ENCODE measurements around the gene ORAI3. TPM values are rescaled to one million over a fixed set of nuclear protein-coding genes. Genes with fewer than 3 reads are reported as not detected.
A peak's percentile ranks its signal among the peaks of the same experiment; 100 is the strongest.

The ORAI3 gene
- total and polyA plus RNA-seq, 2 of the 13 experiments (the other 11 are each of a cell fraction or from before 2014, with no cell fraction given), result 11.4 to 32.0 TPM

DNA sequence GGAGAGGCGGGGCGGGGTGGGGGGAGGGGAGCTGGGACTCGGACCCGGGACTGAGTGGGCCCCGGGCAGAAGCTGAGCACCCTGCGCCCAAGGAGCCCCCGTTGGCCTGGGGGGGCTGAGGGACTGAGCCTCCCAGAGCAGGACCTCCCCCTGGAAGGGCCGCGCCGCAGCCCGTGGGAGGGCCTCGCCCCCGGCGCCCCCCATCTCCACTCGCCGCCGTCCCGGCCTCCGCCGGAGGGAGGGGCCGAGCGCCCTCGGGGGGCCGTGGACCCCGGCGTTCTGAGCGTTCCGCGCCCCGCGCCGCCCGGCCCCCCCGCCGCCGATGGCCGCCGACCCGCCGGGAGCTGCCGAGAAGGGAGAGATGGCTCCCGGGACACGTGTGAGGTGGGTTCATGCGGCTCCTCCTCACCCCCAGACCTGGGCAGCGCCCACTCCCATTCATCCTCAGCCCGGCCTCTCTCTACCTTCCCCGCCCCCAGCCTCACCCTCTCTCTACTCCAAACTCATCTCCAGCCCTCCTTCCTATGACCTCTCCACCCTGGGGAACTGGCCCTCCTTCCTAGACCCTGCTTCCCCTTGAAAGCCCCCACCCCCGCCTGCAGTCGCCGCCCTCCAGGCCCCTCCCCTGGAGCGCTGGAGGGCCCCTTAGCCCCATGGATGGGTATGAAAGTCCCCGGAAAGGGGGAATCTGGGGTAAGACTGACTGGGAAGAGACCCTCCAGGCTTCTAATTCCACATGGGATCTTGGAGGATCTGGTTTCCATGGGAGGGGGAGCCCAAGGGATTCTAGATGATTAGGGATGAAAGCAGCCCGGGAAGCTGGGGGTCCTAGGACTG, 24.6 kb upstream of the ORAI3 start (continued):
- no peak for TF ChIP-seq GABPA (IDR thresholded peaks at IDR 0.05; ENCODE audit: low read depth, low read length)
- TF ChIP-seq GABPA (CRISPR knock-in tag; IDR thresholded peaks at IDR 0.05; ENCODE audit: low read depth), result no peak
- TF ChIP-seq YY1 (IDR thresholded peaks at IDR 0.05; ENCODE audit: insufficient read depth, insufficient replicate concordance, low read depth, low read length), result peak; percentile 59
- TF ChIP-seq ZNF329 (CRISPR knock-in tag; IDR thresholded peaks at IDR 0.05; ENCODE audit: low read depth), result no peak
- 0 out of 2 replicates have a peak, but pooled peaks have one; percentile 28 for TF ChIP-seq MAZ (IDR thresholded peaks at IDR 0.05; ENCODE audit: borderline replicate concordance, low read depth, low read length)
- no peak for TF ChIP-seq MAZ (CRISPR knock-in tag; IDR thresholded peaks at IDR 0.05; ENCODE audit: low read depth)
- TF ChIP-seq MBNL3 (CRISPR knock-in tag; conservative IDR thresholded peaks at IDR 0.05), result no peak
- TF ChIP-seq SOX6 (IDR thresholded peaks at IDR 0.05), result no peak
- TF ChIP-seq SOX6 (CRISPR knock-in tag; IDR thresholded peaks at IDR 0.05), result no peak
- no peak for TF ChIP-seq STAG1 (CRISPR knock-in tag; IDR thresholded peaks at IDR 0.05)
- no peak for TF ChIP-seq FOXM1 (CRISPR knock-in tag; IDR thresholded peaks at IDR 0.05)
- no peak for TF ChIP-seq ZNF282 (IDR thresholded peaks at IDR 0.05; ENCODE audit: partially characterized antibody)
- TF ChIP-seq, protein P1, sequence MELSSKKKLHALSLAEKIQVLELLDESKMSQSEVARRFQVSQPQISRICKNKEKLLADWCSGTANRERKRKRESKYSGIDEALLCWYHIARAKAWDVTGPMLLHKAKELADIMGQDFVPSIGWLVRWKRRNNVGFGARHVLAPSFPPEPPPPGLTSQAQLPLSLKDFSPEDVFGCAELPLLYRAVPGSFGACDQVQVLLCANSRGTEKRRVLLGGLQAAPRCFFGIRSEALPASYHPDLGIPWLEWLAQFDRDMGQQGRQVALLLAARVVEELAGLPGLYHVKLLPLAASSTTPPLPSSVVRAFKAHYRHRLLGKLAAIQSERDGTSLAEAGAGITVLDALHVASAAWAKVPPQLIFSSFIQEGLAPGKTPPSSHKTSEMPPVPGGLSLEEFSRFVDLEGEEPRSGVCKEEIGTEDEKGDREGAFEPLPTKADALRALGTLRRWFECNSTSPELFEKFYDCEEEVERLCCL (CRISPR knock-in tag; IDR thresholded peaks at IDR 0.05; ENCODE audit: borderline replicate concordance), result no peak
- TF ChIP-seq PCBP1 (IDR thresholded peaks at IDR 0.05; ENCODE audit: borderline replicate concordance, low read depth, low read length), result 0 out of 2 replicates have a peak, but pooled peaks have one; percentile 7
- no peak for TF ChIP-seq ISX (CRISPR knock-in tag; conservative IDR thresholded peaks at IDR 0.05)
- no peak for TF ChIP-seq FOXC1 (CRISPR knock-in tag; IDR thresholded peaks at IDR 0.05; ENCODE audit: borderline replicate concordance)
- no peak for TF ChIP-seq SCMH1 (CRISPR knock-in tag; IDR thresholded peaks at IDR 0.05; ENCODE audit: borderline replicate concordance)
- TF ChIP-seq HDAC1 (CRISPR knock-in tag; IDR thresholded peaks at IDR 0.05), result no peak
- TF ChIP-seq TMF1 (CRISPR knock-in tag; IDR thresholded peaks at IDR 0.05; ENCODE audit: low read depth), result 0 out of 2 replicates have a peak, but pooled peaks have one; percentile 35
- no peak for TF ChIP-seq CEBPB (IDR thresholded peaks at IDR 0.05; ENCODE audit: borderline replicate concordance, low read depth, low read length)
- TF ChIP-seq ZNF225 (CRISPR knock-in tag; IDR thresholded peaks at IDR 0.05), result no peak
- TF ChIP-seq, protein P2, sequence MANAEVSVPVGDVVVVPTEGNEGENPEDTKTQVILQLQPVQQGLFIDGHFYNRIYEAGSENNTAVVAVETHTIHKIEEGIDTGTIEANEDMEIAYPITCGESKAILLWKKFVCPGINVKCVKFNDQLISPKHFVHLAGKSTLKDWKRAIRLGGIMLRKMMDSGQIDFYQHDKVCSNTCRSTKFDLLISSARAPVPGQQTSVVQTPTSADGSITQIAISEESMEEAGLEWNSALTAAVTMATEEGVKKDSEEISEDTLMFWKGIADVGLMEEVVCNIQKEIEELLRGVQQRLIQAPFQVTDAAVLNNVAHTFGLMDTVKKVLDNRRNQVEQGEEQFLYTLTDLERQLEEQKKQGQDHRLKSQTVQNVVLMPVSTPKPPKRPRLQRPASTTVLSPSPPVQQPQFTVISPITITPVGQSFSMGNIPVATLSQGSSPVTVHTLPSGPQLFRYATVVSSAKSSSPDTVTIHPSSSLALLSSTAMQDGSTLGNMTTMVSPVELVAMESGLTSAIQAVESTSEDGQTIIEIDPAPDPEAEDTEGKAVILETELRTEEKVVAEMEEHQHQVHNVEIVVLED (CRISPR knock-in tag; IDR thresholded peaks at IDR 0.05; ENCODE audit: borderline replicate concordance), result no peak
- TF ChIP-seq ZNF335 (CRISPR knock-in tag; IDR thresholded peaks at IDR 0.05), result no peak
- peak; percentile 27; the same call in 1 of the 2 replicates for TF ChIP-seq HES4 (CRISPR knock-in tag; IDR thresholded peaks at IDR 0.05; ENCODE audit: borderline replicate concordance)
- no peak for TF ChIP-seq TBX2 (CRISPR knock-in tag; IDR thresholded peaks at IDR 0.05; ENCODE audit: borderline replicate concordance)
- no peak for TF ChIP-seq ZNF816 (CRISPR knock-in tag; IDR thresholded peaks at IDR 0.05; ENCODE audit: borderline replicate concordance)
- TF ChIP-seq EZH2 (conservative IDR thresholded peaks at IDR 0.05; ENCODE audit: low read depth, low read length), result no peak
- no peak for TF ChIP-seq RFXAP (CRISPR knock-in tag; IDR thresholded peaks at IDR 0.05; ENCODE audit: borderline replicate concordance)
